ENCODE results near the gene CDK14. TPM values are rescaled to one million over a fixed set of nuclear protein-coding genes. Genes with fewer than 3 reads are reported as not detected.

The CDK14 gene
- total RNA-seq, 1 experiment from 2014 or later: 7.5 TPM

GRCh38 chr7:90972906-90973550 lies 376.9 kb downstream of the CDK14 start:
- H3K27me3 ChIP-seq: no peaks in the 10 kb centered on the region
- DNase-seq: no peak
- H3K9me3 ChIP-seq: no peaks in the 10 kb centered on the region; the same call in 1 of the 2 replicates
- no peak overlapping the region for H3K4me3 ChIP-seq
- no peaks in the 10 kb centered on the region for H3K36me3 ChIP-seq

- H3K9me3 ChIP-seq: no peaks in the 10 kb centered on the region; the same call in 1 of the 2 replicates
- H3K36me3 ChIP-seq: no peaks in the 10 kb centered on the region
- no peak for DNase-seq
- H3K27me3 ChIP-seq: no peaks in the 10 kb centered on the region
- H3K4me3 ChIP-seq: no peak overlapping the region
Observed at GRCh38 chr7:90977056-90977455, 380.9 kb downstream of the CDK14 start.

GRCh38 chr7:90980545-90980944 lies 384.4 kb downstream of the CDK14 start:
- no peak overlapping the region for H3K4me3 ChIP-seq
- no peaks in the 10 kb centered on the region for H3K27me3 ChIP-seq
- no peaks in the 10 kb centered on the region; the same call in 1 of the 2 replicates for H3K9me3 ChIP-seq
- no peak for DNase-seq
- no peaks in the 10 kb centered on the region for H3K36me3 ChIP-seq

GRCh38 chr7:90982228-90982627 lies 386.1 kb downstream of the CDK14 start:
- no peak for DNase-seq
- H3K36me3 ChIP-seq: no peaks in the 10 kb centered on the region
- no peaks in the 10 kb centered on the region for H3K27me3 ChIP-seq
- no peak overlapping the region for H3K4me3 ChIP-seq
- no peaks in the 10 kb centered on the region; the same call in 1 of the 2 replicates for H3K9me3 ChIP-seq

- Histone ChIP-seq H3K36me3 (no peaks in the 10 kb centered on the region), H3K4me3 (no peak overlapping the region), H3K9me3 (no peaks in the 10 kb centered on the region), H3K27me3 (no peaks in the 10 kb centered on the region)
- DNase-seq: no peak
Observed at GRCh38 chr7:90984692-90985091, 388.6 kb downstream of the CDK14 start.

GRCh38 chr7:90988516-90988915 lies 392.4 kb downstream of the CDK14 start:
- Histone ChIP-seq H3K27me3 (no peaks in the 10 kb centered on the region), H3K36me3 (no peaks in the 10 kb centered on the region), H3K4me3 (no peak overlapping the region), H3K9me3 (no peaks in the 10 kb centered on the region)
- DNase-seq: no peak

GRCh38 chr7:90988996-90989765 lies 393.1 kb downstream of the CDK14 start:
- H3K36me3 ChIP-seq: no peaks in the 10 kb centered on the region
- no peak for DNase-seq
- H3K9me3 ChIP-seq: no peaks in the 10 kb centered on the region
- no peaks in the 10 kb centered on the region for H3K27me3 ChIP-seq
- H3K4me3 ChIP-seq: no peak overlapping the region

- Histone ChIP-seq H3K4me3 (no peak overlapping the region), H3K9me3 (no peaks in the 10 kb centered on the region), H3K36me3 (no peaks in the 10 kb centered on the region), H3K27me3 (no peaks in the 10 kb centered on the region)
- no peak for DNase-seq
Observed at GRCh38 chr7:90994121-90994520, 398.0 kb downstream of the CDK14 start.

- no peaks in the 10 kb centered on the region for H3K27me3 ChIP-seq
- no peaks in the 10 kb centered on the region for H3K36me3 ChIP-seq
- no peak for DNase-seq
- H3K4me3 ChIP-seq: no peak overlapping the region
- no peaks in the 10 kb centered on the region for H3K9me3 ChIP-seq
Observed at GRCh38 chr7:90994601-90995000, 398.5 kb downstream of the CDK14 start.

GRCh38 chr7:90995996-90996395 lies 399.9 kb downstream of the CDK14 start:
- H3K36me3 ChIP-seq: no peaks in the 10 kb centered on the region
- H3K9me3 ChIP-seq: no peaks in the 10 kb centered on the region
- DNase-seq: no peak
- H3K27me3 ChIP-seq: no peaks in the 10 kb centered on the region
- no peak overlapping the region for H3K4me3 ChIP-seq

- DNase-seq: no peak
- Histone ChIP-seq H3K27me3 (no peaks in the 10 kb centered on the region), H3K36me3 (no peaks in the 10 kb centered on the region), H3K4me3 (no peak overlapping the region), H3K9me3 (no peaks in the 10 kb centered on the region)
Observed at GRCh38 chr7:90999989-91000979, 404.2 kb downstream of the CDK14 start.

- H3K27me3 ChIP-seq: no peaks in the 10 kb centered on the region
- no peaks in the 10 kb centered on the region for H3K36me3 ChIP-seq
- peak; percentile 0 for DNase-seq
- no peak overlapping the region for H3K4me3 ChIP-seq
- no peaks in the 10 kb centered on the region for H3K9me3 ChIP-seq
Observed at GRCh38 chr7:91005024-91005423, 408.9 kb downstream of the CDK14 start.

- DNase-seq: no peak
Observed at GRCh38 chr7:91005841-91006240, 409.7 kb downstream of the CDK14 start.

GRCh38 chr7:91007371-91007770 lies 411.2 kb downstream of the CDK14 start:
- Histone ChIP-seq H3K9me3 (no peaks in the 10 kb centered on the region), H3K27me3 (no peaks in the 10 kb centered on the region), H3K4me3 (no peak overlapping the region), H3K36me3 (no peaks in the 10 kb centered on the region)
- no peak for DNase-seq

More at GRCh38 chr7:91005841-91006240, 409.7 kb downstream of the CDK14 start:
- no peaks in the 10 kb centered on the region for H3K9me3 ChIP-seq
- H3K4me3 ChIP-seq: no peak overlapping the region
- no peaks in the 10 kb centered on the region for H3K36me3 ChIP-seq
- no peaks in the 10 kb centered on the region for H3K27me3 ChIP-seq

GRCh38 chr7:91013078-91013477 lies 417.0 kb downstream of the CDK14 start:
- Histone ChIP-seq H3K36me3 (no peaks in the 10 kb centered on the region), H3K27me3 (no peaks in the 10 kb centered on the region), H3K4me3 (no peak overlapping the region), H3K9me3 (no peaks in the 10 kb centered on the region)
- DNase-seq: no peak

- Histone ChIP-seq H3K4me3 (no peak overlapping the region), H3K36me3 (no peaks in the 10 kb centered on the region), H3K9me3 (no peaks in the 10 kb centered on the region), H3K27me3 (no peaks in the 10 kb centered on the region)
- DNase-seq: no peak
Observed at GRCh38 chr7:91019686-91020385, 423.7 kb downstream of the CDK14 start.
